Panc1 (cell line): Measurements from ENCODE around the gene RNF19B.

ENCODE experiments used
- POLR2AphosphoS5 ChIP-seq: IDR thresholded peaks from 2 replicates; pipeline ENCODE4 v1.6.1; 2012; ENCODE audit warnings: mild to moderate bottlenecking, low read depth, low read length, moderate library complexity
- SIN3A ChIP-seq: IDR thresholded peaks from 2 replicates; pipeline ENCODE4 v1.6.1; 2012; ENCODE audit warnings: low read depth, mild to moderate bottlenecking, low read length, moderate library complexity, borderline replicate concordance; ENCODE audit not compliant: insufficient read depth
- TCF7L2 ChIP-seq: IDR thresholded peaks from 2 replicates; pipeline ENCODE4 v1.6.1; 2011; ENCODE audit warnings: mild to moderate bottlenecking, low read depth, low read length, inconsistent platforms
- TF ChIP-seq, protein P1 (sequence below): fragments of 450-650 bp; IDR thresholded peaks from 2 replicates; pipeline ENCODE4 v1.5.1; 2017; ENCODE audit warnings: mild to moderate bottlenecking

GRCh38 chr1:32917521-32917920 is 47.1 kb downstream of the RNF19B start:
- TF ChIP-seq, protein P1, sequence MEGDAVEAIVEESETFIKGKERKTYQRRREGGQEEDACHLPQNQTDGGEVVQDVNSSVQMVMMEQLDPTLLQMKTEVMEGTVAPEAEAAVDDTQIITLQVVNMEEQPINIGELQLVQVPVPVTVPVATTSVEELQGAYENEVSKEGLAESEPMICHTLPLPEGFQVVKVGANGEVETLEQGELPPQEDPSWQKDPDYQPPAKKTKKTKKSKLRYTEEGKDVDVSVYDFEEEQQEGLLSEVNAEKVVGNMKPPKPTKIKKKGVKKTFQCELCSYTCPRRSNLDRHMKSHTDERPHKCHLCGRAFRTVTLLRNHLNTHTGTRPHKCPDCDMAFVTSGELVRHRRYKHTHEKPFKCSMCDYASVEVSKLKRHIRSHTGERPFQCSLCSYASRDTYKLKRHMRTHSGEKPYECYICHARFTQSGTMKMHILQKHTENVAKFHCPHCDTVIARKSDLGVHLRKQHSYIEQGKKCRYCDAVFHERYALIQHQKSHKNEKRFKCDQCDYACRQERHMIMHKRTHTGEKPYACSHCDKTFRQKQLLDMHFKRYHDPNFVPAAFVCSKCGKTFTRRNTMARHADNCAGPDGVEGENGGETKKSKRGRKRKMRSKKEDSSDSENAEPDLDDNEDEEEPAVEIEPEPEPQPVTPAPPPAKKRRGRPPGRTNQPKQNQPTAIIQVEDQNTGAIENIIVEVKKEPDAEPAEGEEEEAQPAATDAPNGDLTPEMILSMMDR = no peak
- TF ChIP-seq POLR2AphosphoS5 (no peak), TCF7L2 (no peak), SIN3A (no peak)
